HG03460 (cell line): ENCODE data around the gene DGKE.
A peak's percentile ranks its signal among the peaks of the same experiment; 100 is the strongest.

Source experiments
- ATAC-seq: cut with Tn5 transposase; IDR thresholded peaks from one replicate; pipeline ENCODE4 v1.9.1; 2021; ENCODE audit not compliant: unreplicated experiment

DGKE gene

GRCh38 chr17:56812901-56813388, 21.0 kb upstream of the DGKE start:
- no peak for ATAC-seq

- no peak for ATAC-seq
These were observed 18.2 kb upstream of the DGKE start for GRCh38 chr17:56815711-56816110.

GRCh38 chr17:56817066-56817465, 16.9 kb upstream of the DGKE start:
- no peak for ATAC-seq

- no peak for ATAC-seq
These were observed 14.9 kb upstream of the DGKE start for GRCh38 chr17:56819030-56819429.

- ATAC-seq, result peak; percentile 70
These were observed 14.4 kb upstream of the DGKE start for GRCh38 chr17:56819431-56820145.

- ATAC-seq, result no peak
These were observed 13.7 kb upstream of the DGKE start for GRCh38 chr17:56820207-56820606.

- ATAC-seq, result no peak
These were observed 12.0 kb upstream of the DGKE start for GRCh38 chr17:56821847-56822534.

- ATAC-seq, result no peak
These were observed 11.2 kb upstream of the DGKE start for GRCh38 chr17:56822725-56823124.

- no peak for ATAC-seq
These were observed 10.1 kb upstream of the DGKE start for GRCh38 chr17:56823848-56824247.

GRCh38 chr17:56824503-56824902, 9.4 kb upstream of the DGKE start:
- no peak for ATAC-seq

GRCh38 chr17:56826611-56827414, 7.1 kb upstream of the DGKE start:
- ATAC-seq, result no peak

GRCh38 chr17:56830726-56831368, 3.1 kb upstream of the DGKE start:
- no peak for ATAC-seq

- no peak for ATAC-seq
These were observed 2.4 kb upstream of the DGKE start for GRCh38 chr17:56831369-56832095.

GRCh38 chr17:56832446-56832845, 1.5 kb upstream of the DGKE start:
- no peak for ATAC-seq

GRCh38 chr17:56833057-56833808, 718 bp upstream of the DGKE start:
- ATAC-seq, result peak; percentile 39

- ATAC-seq, result peak; percentile 33
These were observed 671 bp downstream of the DGKE start for GRCh38 chr17:56834380-56835263.

GRCh38 chr17:56835264-56835585, 1.3 kb downstream of the DGKE start:
- ATAC-seq, result no peak

- no peak for ATAC-seq
These were observed 4.7 kb downstream of the DGKE start for GRCh38 chr17:56838687-56839086.

- no peak for ATAC-seq
These were observed 8.6 kb downstream of the DGKE start for GRCh38 chr17:56842577-56842976.
